ENCODE measurements around the gene ARAP3.

- no peak for TF ChIP-seq CTCF (IDR thresholded peaks at IDR 0.05; ENCODE audit: insufficient read depth, low read depth, low read length)
- no peak for TF ChIP-seq EZH2 (IDR thresholded peaks at IDR 0.05; ENCODE audit: insufficient read depth, low read length)
Measured at GRCh38 chr5:141701360-141702119, 19.5 kb upstream of the ARAP3 start.
